Glomerular endothelial cell (primary cell): ENCODE data around the gene AUH. TPM values are rescaled to one million over a fixed set of nuclear protein-coding genes. Genes with fewer than 3 reads are reported as not detected.
"Not testable (repeated sequence)": the region's sequence is repeated elsewhere in the genome, so short reads cannot be mapped to it uniquely, and the experiment has no call there.

Experiments used
- DNase-seq: peaks from one replicate; pipeline ENCODE4 v3.0.0-alpha.2; 2011; ENCODE audit warnings: low read depth, low spot score; ENCODE audit errors: extremely low read depth
- total RNA-seq: library from RNA; depleted of rRNA; stranded (reverse); fragments of >200 nt; gene quantifications from 2 replicates; pipeline ENCODE4 v1.2.3, GENCODE V29; 2015

Gene AUH
- total RNA-seq, 1 donor from 2014 or later: 10.2 TPM

DNA sequence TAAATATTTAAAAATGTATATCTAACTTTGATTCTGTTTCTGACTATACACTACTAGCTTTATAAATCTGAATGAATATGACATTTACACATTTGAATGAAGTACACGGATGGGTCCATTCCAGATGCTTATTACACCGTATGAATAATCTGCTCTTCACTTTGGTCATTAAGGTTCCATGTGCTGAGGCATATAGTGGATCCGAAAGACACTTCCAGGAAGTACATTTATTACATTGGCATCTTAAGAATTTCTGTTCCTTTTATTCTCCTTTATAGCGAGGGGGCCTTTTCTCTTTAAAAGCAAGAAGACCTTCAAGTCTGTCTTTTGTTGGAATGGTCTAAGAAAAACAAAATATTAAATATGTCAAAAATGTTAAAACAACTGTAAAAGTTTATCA is 147.6 kb downstream of the AUH start:
- no peak for DNase-seq

- DNase-seq: no peak
These were observed 149.0 kb downstream of the AUH start for GRCh38 chr9:91212596-91213243.

DNA sequence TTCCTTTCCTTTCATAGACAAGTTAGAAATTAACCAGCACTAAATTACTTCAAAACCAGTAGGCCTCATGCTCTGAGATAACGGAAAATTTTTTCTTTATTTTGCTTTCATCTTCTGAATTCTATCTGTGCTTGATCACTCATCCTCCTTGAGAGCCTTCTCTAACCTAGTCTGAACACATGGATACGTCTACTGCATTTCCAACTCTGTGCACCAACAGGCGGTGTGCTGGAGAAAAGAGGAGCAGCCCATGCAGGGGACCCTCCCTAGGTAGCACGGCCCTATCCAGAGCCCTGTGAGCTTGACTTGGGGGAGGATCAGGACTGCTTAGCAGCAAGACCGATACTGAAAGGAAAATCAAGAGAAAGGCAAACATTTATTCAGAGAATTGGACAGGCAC is 149.8 kb downstream of the AUH start:
- no peak for DNase-seq

DNA sequence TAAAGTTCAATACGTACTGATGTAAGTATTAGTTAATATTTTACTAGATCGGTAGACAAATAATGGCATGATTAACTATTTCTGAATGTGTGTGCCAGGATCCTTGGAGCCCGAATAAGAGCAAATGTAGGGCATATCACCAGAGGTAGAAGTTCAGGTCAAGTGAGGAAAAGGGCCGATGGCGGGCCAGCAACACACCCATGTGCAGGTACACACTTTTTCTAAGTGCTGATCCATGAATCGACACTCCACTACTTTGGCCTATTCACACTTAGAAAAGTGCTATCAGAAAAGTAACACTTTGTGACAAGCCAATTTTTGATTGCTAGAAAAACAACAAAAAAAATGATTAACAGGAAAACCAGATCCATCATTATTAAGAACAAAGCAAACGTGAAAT is 150.3 kb downstream of the AUH start:
- DNase-seq: no peak

GRCh38 chr9:91210318-91210717 is 151.4 kb downstream of the AUH start:
- no peak for DNase-seq

DNA sequence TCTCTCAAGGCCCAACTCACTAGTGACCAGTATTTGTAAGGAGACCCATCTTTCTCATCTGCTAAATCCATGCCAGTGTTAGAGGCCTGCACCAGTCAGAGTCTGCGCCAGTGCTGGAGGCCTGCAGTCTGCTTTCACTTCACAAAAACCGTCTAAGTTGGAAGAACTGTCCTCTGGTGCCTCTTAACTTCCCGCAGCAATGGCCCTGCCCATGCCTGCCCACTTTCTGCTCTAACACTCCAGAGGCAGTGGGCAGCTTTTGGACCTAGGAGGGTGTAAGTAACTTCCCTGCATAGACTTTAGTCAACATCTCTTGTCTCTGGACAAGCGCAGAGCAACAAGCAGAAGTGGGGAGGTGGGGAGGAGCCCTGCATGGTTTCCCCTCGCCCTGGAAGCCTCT is 152.9 kb downstream of the AUH start:
- DNase-seq: no peak

- DNase-seq: no peak
These were observed 153.3 kb downstream of the AUH start for GRCh38 chr9:91208419-91208745.

- no peak for DNase-seq
These were observed 153.8 kb downstream of the AUH start for GRCh38 chr9:91207729-91208418.

DNA sequence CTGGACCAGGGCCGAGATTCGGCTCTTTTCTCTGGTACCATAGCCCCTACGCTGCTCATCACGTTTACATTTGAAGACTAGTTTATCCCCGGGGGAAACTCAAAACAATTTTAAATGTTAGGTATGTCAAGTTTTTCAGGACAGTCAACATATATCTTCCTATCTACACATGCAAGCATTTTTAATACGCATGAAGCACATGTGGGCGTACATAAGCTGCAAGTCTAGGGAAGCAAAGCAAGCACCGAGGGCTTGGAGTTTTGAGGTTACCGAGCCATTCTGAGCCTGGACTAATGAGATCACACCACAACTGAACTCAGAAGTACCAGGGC is 154.4 kb downstream of the AUH start:
- no peak for DNase-seq

DNA sequence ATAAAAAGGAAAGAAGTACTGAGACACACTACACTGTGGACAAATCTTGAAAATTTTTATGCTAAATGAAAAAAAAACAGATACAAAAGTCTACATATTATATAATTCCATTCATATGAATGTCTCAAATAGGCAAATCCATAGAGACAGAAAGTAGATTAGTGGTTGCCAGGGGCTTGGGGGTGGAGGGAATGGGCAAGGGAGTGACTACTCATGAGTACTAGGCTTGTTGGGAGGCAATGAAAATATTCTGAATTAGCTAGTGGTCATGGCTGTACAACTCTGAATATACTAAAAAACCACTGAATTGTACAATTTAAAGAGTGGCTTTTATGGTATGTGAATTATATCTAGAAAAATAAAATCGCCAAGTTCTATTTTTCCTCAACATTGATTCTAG is 154.9 kb downstream of the AUH start:
- no peak for DNase-seq

- DNase-seq: no peak
These were observed 158.9 kb downstream of the AUH start for GRCh38 chr9:91202736-91203283.

- no peak for DNase-seq
These were observed 160.9 kb downstream of the AUH start for GRCh38 chr9:91200692-91201336.

- DNase-seq: no peak
These were observed 161.8 kb downstream of the AUH start for GRCh38 chr9:91199739-91200497.

DNA sequence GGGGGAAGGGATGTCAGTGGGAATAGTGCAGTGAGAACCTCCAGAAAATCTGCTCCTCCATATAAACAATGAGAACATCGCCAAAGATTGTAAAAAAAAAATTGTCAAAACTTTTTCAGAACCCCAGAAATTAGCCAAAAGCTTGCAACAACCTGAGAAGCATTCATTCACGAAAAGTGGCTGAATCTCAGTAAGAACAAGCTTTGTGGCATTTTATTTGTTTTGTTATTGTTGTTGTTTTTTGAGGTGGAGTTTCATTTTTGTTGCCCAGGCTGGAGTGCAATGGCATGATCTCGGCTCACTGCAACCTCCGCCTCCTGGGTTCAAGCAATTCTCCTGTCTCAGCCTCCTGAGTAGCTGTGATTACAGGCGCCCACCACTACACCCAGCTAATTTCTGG is 162.8 kb downstream of the AUH start:
- not testable (repeated sequence) for DNase-seq

- no peak for DNase-seq
These were observed 163.3 kb downstream of the AUH start for GRCh38 chr9:91198405-91198804.

DNA sequence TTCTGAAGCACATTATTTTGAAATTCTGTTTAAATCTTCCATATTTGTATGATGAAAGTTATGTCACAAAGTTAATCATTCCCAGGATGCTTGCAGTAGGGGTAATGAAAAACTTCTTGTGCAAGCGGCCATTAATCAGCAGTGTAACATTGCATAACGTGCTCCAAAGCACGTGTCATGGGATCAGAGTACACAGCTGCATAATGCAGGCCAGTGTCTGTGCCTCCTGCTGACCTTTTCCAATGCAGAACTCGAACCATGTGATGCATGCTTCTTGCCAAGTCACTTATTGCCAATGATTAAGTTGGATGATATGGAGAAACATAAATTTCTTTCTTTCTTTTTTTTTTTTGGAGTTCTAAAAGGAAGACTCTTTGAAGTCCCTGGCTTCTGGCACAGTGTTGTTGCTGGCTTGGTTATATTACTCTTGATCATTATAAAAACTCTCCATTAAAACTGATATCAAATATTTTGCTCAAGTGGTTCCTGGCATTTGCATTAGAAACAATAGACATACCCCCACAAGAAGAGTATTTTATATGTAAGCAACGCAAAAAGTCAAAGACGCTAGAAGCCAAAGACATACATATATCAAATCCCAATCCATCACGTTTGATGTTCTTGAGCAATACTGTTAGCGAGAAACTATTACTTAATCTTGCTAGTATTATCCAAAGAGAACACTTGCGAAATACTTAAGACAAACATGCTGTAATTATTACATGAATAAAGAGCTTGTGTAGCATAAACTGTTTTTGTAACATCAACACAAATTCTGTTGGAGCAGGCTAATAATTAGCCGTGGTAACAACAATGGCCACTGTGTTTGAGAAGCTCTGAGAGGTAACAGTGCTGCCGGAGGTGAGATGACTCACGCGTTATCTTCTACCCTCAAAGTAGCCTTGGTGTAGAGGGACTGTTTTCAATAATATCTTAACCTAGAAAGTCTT is 164.2 kb downstream of the AUH start:
- DNase-seq: no peak

DNA sequence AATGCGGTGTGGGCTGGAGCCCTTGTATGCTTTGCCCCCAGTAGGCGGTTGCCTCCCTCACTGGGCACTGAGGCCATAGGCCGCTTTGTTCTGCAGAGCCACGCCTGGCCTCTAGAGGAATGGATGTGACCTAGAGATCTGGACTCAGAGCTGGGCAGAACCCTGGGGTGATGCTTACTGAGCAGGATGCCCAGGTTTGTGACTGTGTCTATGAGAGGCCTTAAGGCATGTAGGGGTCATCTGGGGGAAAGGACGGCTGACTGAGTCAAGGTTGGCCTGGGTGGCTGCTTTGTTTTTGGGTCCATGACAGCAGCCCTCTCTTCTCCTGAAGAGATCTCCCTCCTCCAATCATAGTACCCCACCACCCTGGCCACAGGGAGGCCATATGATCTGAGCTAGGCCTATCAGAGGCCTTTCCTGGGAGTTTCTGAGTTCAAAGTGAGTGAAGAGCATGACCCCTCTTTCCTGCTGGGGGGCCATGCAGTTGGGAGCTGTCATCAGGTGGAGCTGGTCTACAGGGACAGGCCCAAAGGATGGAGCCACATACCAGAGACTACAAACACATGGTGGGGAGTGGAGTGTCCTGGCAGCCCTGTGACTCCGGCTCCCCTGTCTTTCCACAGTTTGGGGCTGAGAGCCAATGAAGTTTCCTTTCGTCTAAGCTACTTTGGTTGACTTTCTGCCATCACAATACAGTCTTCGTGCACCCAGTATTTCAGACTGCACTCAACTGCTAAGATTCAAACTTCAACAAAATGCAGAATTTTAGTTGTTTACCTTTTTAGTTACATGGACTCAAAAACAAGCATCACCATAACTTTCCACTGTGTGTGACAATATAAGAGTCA is 165.4 kb downstream of the AUH start:
- no peak for DNase-seq

- DNase-seq: no peak
These were observed 166.2 kb downstream of the AUH start for GRCh38 chr9:91195372-91196012.
